ENCODE measurements around the gene TUBB6.
A peak's percentile ranks its signal among the peaks of the same experiment; 100 is the strongest.

TUBB6 gene

DNA sequence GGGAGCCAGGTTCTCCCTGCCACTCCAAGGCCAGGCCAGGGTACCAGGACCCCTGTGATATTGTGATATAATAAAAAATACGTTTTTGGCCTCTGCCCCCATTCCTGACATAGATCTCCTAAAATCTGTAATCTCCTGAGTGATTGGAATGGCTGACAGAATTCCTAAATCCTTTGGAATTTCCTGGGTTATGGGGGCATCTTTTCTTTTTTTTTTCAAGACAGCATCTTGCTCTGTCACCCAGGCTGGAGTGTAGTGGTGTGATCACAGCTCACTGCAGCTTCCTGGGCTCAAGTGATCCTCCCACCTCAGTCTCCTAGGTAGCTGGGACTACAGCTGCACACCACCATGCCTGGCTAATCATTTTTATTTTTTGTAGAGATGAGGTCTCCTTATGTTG lies 26.2 kb upstream of the TUBB6 start:
- TF ChIP-seq JUND (IDR thresholded peaks at IDR 0.05; ENCODE audit: low read depth), result no peak
- no peak for DNase-seq (ENCODE audit: low read depth in 1 of 2, low spot score in 1 of 2)
- in situ Hi-C loops (cut with HindIII; ENCODE audit: low pct_unique_long_range_greater_than_20kb, low sequenced_read_pairs), result no loop called here

DNA sequence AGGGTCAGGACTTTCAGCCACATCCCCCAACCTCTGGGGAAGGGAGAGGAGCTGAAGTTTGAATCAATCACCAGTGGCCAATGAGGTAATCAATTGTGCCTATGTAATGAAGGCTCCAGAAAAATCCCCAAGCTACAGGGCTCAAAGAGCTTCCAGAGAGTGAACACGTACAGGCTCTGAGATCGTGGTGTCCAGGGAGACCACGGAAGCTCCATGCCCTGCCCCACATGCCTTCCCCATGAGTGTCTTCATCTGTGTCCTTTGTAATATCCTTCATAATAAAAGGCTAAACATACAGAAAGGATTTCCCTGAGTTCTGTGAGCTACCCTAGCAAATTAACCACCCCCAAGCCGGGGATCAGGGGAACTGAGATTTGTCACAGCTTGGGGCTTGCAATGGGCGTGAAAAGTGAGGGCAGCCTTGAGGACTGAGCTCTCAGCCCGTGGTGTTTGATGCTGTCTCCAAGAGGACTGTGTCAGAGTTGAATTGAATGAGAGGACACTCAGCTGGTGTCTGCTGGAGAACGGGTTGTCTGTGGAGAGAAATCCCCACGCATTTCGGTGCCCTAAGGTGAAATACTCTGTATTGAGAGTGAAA lies 25.5 kb upstream of the TUBB6 start:
- in situ Hi-C loops (cut with HindIII; ENCODE audit: low pct_unique_long_range_greater_than_20kb, low sequenced_read_pairs), result no loop called here
- TF ChIP-seq JUND (IDR thresholded peaks at IDR 0.05; ENCODE audit: low read depth), result no peak
- DNase-seq (ENCODE audit: low read depth in 1 of 2, low spot score in 1 of 2), result no peak

DNA sequence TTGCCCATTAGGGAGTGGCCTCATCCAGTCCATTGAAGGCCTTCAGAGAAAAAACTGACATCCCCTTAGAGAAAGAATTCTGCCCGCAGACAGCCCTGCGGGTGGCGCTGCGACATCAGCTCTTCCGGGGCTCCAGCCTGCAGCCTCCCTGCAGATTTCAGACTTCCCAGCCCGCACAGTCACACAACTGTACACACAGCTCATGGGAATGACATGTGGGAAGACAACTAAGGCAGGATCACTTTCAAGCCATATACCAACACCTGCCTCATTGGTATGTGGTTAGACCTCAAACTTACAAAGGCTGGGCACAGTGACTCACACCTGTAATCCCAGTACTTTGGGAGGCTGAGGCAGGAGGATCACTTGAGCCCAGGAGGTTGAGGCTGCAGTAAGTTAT lies 24.8 kb upstream of the TUBB6 start:
- in situ Hi-C loops (cut with HindIII; ENCODE audit: low pct_unique_long_range_greater_than_20kb, low sequenced_read_pairs), result no loop called here
- TF ChIP-seq JUND (IDR thresholded peaks at IDR 0.05; ENCODE audit: low read depth), result no peak
- DNase-seq (ENCODE audit: low read depth in 1 of 2, low spot score in 1 of 2), result peak in 1 of 2 experiments; percentile 40

DNA sequence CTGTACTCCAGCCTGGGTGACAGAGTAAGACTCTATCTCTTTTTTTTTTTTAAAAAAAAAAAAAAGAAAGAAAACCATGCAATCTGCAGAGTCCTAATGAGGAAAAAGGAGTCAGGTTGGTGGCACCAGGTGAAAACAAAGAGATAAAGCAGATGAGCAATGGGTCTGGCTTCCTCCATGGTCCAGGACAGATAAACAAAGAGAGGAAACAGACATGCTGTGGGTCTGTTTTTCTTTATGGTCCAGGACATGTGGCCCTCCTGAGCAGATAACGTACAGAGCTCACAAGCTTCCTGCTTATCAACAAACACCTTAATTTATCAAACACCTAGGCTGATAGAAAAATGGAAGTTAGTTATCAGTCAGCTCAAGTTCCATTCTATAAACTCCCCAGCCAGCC lies 24.4 kb upstream of the TUBB6 start:
- in situ Hi-C loops (cut with HindIII; ENCODE audit: low pct_unique_long_range_greater_than_20kb, low sequenced_read_pairs), result no loop called here
- TF ChIP-seq JUND (IDR thresholded peaks at IDR 0.05; ENCODE audit: low read depth), result no peak
- no peak for DNase-seq (ENCODE audit: low read depth in 1 of 2, low spot score in 1 of 2)

DNA sequence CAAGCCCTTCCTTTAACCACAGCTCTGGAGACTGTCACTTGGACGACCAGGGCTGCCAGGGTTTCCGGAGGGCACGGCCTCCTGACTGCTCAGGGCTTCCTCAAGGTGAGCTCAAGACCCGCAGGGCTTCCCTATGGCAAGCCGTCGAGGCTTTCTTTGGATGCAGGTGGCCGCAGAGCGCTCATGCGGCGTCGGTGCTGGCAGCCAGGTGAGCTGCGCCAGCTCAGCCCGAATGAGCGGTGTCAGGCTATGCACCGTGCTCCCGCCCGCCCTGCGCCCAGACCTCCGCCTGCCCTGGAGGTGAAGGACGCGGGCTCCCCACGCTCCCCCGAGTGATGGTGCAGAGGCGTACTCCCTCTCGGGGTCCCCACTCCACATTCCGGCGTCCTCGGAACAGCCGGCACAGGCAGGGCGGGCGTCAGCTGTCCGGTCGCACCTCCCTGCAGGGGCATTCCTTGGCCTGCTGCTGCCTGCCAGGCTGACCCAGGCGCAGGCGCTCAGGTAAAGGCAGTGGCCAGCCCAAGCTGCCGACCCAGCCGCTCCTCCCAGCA lies 20.8 kb upstream of the TUBB6 start:
- in situ Hi-C loops (cut with HindIII; ENCODE audit: low pct_unique_long_range_greater_than_20kb, low sequenced_read_pairs), result no loop called here
- DNase-seq (ENCODE audit: low read depth in 1 of 2, low spot score in 1 of 2), result no peak
- no peak for TF ChIP-seq JUND (IDR thresholded peaks at IDR 0.05; ENCODE audit: low read depth)

DNA sequence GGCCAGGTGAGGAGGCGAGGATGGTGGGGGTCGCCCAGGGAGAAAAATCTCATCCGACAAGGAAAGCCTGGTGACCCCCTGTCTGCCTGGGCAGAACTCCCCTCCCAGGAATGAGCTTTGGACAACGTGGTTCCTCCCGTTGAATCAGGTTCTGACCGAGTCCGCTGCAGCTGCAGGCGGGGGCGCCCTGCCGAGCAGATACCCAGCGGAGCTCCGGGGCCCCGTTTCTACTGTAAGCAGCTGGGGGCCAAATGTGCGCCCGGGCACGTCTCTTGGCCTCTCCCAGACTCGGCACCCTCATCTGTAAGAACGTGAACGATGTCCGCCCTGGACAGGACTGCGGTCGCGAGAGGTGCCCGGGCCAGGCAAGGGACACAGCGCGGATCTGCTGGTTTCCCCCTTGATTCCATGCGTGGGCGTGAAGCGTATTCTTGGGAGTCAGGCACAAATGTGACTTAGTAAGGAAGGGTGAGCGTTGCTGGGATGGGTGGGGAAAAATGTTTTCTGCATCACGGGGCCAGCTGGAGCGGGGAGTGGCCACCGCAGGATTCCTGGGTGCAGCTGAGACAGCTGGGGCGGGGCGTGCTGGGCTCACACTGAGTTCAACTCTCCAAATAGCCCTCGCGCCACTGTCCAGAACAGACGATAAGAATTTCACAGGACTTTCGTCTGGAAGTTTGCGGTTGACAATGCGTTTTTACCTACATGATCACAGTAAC lies 20.2 kb upstream of the TUBB6 start:
- peak; percentile 44 to 59 for DNase-seq (ENCODE audit: low read depth in 1 of 2, low spot score in 1 of 2)
- in situ Hi-C loops (cut with HindIII; ENCODE audit: low pct_unique_long_range_greater_than_20kb, low sequenced_read_pairs), result no loop called here
- no peak for TF ChIP-seq JUND (IDR thresholded peaks at IDR 0.05; ENCODE audit: low read depth)

DNA sequence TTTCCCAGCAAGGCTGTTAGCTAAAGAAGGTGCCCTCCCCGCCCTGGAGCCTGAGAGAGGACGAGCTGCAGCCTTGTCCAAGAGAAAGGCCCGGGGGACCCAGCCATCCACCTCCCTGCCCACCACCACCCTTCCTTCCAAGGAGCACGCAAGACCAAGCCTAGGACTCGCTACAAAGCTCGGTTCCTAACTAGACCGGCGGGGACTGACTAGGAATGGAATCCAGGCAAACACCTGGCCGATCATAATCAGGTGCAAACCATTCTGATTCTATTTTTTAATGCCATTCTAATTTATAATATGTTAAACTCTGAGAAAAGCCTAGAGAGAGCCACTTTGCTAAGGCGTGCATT lies 19.7 kb upstream of the TUBB6 start:
- in situ Hi-C loops (cut with HindIII; ENCODE audit: low pct_unique_long_range_greater_than_20kb, low sequenced_read_pairs), result no loop called here

DNA sequence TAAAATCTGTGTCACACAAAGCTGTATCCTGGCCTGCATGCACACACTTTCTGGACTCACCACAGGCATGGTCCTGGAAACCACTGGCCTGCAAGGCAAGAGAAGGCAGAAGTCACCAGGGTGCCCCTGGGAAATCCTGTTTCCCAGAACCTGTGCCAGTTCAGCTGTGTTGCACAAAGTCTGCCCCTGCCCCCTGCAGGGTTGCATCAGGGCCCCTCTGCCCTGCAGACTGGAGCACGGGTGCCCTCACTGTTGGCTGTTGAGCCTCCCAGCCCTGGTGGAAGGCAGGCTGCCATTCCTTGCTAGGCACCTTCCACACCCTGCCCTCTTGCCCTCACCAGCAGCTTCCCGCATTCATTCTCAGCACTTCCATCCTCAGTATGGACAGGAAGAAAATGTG lies 18.0 kb upstream of the TUBB6 start:
- TF ChIP-seq JUND (IDR thresholded peaks at IDR 0.05; ENCODE audit: low read depth), result no peak
- no peak for DNase-seq (ENCODE audit: low read depth in 1 of 2, low spot score in 1 of 2)
- in situ Hi-C loops (cut with HindIII; ENCODE audit: low pct_unique_long_range_greater_than_20kb, low sequenced_read_pairs), result no loop called here

More for the DNA sequence above, 19.7 kb upstream of the TUBB6 start:
- TF ChIP-seq JUND (IDR thresholded peaks at IDR 0.05; ENCODE audit: low read depth), result no peak
- peak in 1 of 2 experiments; percentile 21 for DNase-seq (ENCODE audit: low read depth in 1 of 2, low spot score in 1 of 2)

DNA sequence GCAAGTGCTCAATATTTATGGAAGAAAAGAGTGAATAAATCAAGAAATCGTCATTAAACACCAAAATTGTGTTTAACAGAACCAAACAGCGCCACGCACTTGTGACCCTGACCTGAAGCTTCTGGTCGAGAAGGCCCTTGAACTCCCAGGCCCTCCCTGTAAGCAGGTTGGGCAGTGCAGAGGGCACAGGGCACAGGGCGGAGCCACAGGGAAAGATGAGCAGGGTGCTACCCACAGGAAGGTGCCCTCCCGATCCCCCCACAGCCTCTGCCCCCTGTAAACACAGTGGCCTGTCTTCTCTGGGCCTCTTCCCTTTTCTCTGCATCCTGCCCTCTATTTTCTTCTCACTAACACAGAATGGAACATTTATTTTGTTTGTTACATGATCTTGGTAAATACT lies 16.9 kb upstream of the TUBB6 start:
- in situ Hi-C loops (cut with HindIII; ENCODE audit: low pct_unique_long_range_greater_than_20kb, low sequenced_read_pairs), result no loop called here
- no peak for TF ChIP-seq JUND (IDR thresholded peaks at IDR 0.05; ENCODE audit: low read depth)
- no peak for DNase-seq (ENCODE audit: low read depth in 1 of 2, low spot score in 1 of 2)

DNA sequence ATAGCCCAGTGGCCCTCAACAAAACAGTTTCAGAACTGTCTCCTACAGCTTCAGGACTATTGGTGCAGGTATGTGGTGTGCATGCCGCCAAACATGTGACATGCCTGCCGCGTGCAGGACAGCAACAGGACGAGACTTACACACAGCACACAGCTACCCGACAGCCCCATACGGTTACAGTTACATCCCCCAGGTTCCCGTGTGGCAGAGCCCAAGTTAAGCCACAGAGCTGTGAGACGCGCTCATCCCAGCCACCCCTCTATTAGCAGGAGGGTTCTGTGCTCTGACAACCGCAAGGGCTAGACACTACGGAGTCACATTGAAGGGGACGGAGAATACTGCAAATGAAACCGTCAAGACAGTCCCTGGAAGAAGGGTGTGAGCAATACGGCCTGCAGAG lies 16.4 kb upstream of the TUBB6 start:
- no peak for TF ChIP-seq JUND (IDR thresholded peaks at IDR 0.05; ENCODE audit: low read depth)
- no peak for DNase-seq (ENCODE audit: low read depth in 1 of 2, low spot score in 1 of 2)
- in situ Hi-C loops (cut with HindIII; ENCODE audit: low pct_unique_long_range_greater_than_20kb, low sequenced_read_pairs), result no loop called here

DNA sequence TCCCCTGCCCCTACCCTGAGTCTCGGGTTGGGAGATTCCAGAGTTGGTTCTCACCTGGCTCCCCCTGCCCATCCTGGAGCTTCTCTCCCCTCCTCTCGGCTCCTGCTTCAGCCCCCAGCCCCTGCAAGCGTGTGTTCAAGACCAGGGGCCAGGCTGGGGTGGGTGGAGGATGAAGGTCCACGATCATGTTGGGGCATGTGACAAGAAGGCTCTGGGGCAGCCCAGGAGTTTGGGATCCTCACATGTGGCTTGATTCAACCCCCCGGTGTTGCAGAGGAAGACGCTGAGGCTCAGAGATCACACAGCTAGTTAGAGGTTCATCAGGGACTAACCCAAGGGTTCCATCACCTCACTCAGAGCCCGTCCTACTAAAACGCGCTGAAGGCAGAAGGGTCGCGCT lies 14.2 kb upstream of the TUBB6 start:
- in situ Hi-C loops (cut with HindIII; ENCODE audit: low pct_unique_long_range_greater_than_20kb, low sequenced_read_pairs), result no loop called here
- DNase-seq (ENCODE audit: low read depth in 1 of 2, low spot score in 1 of 2), result no peak
- no peak for TF ChIP-seq JUND (IDR thresholded peaks at IDR 0.05; ENCODE audit: low read depth)

DNA sequence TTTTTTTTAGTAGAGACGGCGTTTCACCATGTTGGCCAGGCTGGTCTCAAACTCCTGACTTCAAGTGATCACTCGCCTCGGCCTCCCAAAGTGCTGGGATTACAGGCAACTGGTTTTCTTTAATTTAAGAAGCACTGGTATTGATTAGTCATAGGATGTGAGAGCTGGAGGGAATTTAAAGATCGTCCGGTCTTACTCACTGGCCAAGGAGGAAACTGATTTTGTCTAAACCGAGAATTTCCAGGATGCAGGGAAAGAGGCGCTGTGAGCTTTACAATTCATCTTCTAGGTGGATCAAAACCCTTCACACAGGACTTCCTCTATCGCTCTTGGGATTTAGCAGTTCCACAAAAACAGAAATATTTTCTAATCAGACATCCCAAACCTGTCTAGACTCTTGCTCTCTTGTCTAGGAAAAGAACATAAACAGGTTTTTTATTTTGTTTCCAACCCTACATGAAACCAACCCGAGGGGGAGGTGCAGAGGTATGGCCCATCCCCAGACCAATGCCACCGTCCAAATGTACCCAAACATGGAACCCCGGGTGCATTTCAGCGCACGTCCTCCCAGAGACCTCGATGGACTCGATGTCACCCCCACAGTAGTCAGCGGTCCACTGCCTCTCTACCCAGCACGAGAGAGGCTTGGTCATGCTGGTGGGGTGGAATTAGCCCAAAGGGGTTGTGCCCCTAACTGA lies 12.5 kb upstream of the TUBB6 start:
- no peak for TF ChIP-seq JUND (IDR thresholded peaks at IDR 0.05; ENCODE audit: low read depth)
- in situ Hi-C loops (cut with HindIII; ENCODE audit: low pct_unique_long_range_greater_than_20kb, low sequenced_read_pairs), result no loop called here
- DNase-seq (ENCODE audit: low read depth in 1 of 2, low spot score in 1 of 2), result no peak

DNA sequence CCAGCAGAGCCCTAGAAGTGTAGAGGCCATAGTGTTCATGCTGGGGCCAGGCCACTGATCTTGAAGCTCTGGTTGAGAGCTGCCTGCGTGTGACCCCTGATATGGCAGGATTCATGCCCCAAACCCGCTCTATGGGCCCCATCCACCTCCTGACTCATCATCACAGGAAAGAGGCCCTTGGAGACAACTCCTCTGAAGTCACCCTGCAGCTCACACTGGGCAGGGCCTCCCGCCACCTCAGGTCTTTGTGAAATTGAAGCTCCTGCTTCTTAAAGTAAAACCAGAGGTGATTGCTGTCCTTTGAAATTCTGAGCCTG lies 12.0 kb upstream of the TUBB6 start:
- no peak for DNase-seq (ENCODE audit: low read depth in 1 of 2, low spot score in 1 of 2)
- in situ Hi-C loops (cut with HindIII; ENCODE audit: low pct_unique_long_range_greater_than_20kb, low sequenced_read_pairs), result no loop called here
- TF ChIP-seq JUND (IDR thresholded peaks at IDR 0.05; ENCODE audit: low read depth), result no peak
